HepG2 (cell line): ENCODE results near the gene SPTBN5. TPM values are rescaled to one million over a fixed set of nuclear protein-coding genes. Genes with fewer than 3 reads are reported as not detected.

Experiments
- ATAC-seq: fragments of 200-7000 bp; cut with Tn5 transposase; 3 replicates; pipeline ENCODE4 v1.9.1; 2020; ENCODE audit warnings: mild to moderate bottlenecking, moderate library complexity
- BruUV-seq: library from RNA; stranded (reverse); fragments of 400-500 nt; replicated peaks from 2 replicates; lab custom pipeline; 2021; lab: Mats Ljungman, UMichigan
- CTCF ChIA-PET: fragments of 300-600 bp; formaldehyde crosslinking; extraction: SDS; loops from one replicate; lab custom pipeline; 2021; ENCODE audit warnings: low total read pairs, inconsistent platforms, low intra/inter-chr PET ratio; lab: Yijun Ruan, JAX
- POLR2A ChIA-PET: fragments of 350-600 bp; sonication (Branson Sonifier 250); formaldehyde crosslinking; loops from one replicate; lab custom pipeline; 2020; ENCODE audit warnings: antibody characterized with exemption, inconsistent platforms; lab: Yijun Ruan, JAX
- DNase-seq: peaks from one replicate; pipeline ENCODE4 v3.0.0-alpha.2; 2015; ENCODE audit warnings: low spot score
- FAIRE-seq: peaks from 3 replicates; lab custom pipeline; 2011; peaks lifted over from hg19 to GRCh38; lab: Jason Lieb, UNC
- H2AFZ ChIP-seq: one replicate; pipeline ENCODE4 v1.6.1; 2011; ENCODE audit warnings: low read length, inconsistent platforms
- H3K27ac ChIP-seq: fragments of 300-600 bp; 3 replicates; pipeline ENCODE4 v1.8.0; 2011; ENCODE audit warnings: mixed run types, mild to moderate bottlenecking, mixed read lengths, low read length, inconsistent platforms; ENCODE audit not compliant: insufficient read depth; ENCODE audit errors: extremely low read length
- H3K27me3 ChIP-seq, 2 experiments: fragments of 200-600 bp in 1 of 2; 2 replicates in 1 of 2; 3 replicates in 1 of 2; pipeline versions ENCODE4 v1.6.0 to v1.8.0; 2011; ENCODE audit warnings: low read length in 2 of 2, mild to moderate bottlenecking in 2 of 2, moderate library complexity in 2 of 2, inconsistent platforms in 1 of 2; ENCODE audit not compliant: insufficient read depth in 2 of 2, control insufficient read depth in 1 of 2
- H3K36me3 ChIP-seq, 2 experiments: fragments of 200-600 bp in 1 of 2; replicated peaks in 1 of 2; 2 replicates in 1 of 2; 3 replicates in 1 of 2; pipeline versions ENCODE4 v1.5.1 to v1.8.0; 2011; ENCODE audit warnings: low read length in 2 of 2, inconsistent platforms in 1 of 2; ENCODE audit not compliant: insufficient read depth in 2 of 2, control insufficient read depth in 1 of 2
- H3K4me1 ChIP-seq: 2 replicates; pipeline ENCODE4 v1.5.1; 2012; ENCODE audit warnings: low read length, inconsistent platforms; ENCODE audit not compliant: insufficient read depth
- H3K4me2 ChIP-seq: 2 replicates; pipeline ENCODE4 v1.6.0; 2011; ENCODE audit warnings: low read depth, low read length, inconsistent platforms
- H3K4me3 ChIP-seq, 3 experiments: fragments of 200-600 bp in 1 of 3; sonication (generic), shearing (Covaris generic) in 1 of 3; replicated peaks in 1 of 3; 2 replicates each; pipeline ENCODE4 v1.5.1; 2011 to 2016; ENCODE audit warnings: low read length in 3 of 3, inconsistent platforms in 2 of 3, low read depth in 2 of 3, mild to moderate bottlenecking in 2 of 3, control low read depth in 1 of 3, mixed read lengths in 1 of 3; ENCODE audit not compliant: insufficient read depth in 1 of 3
- H3K79me2 ChIP-seq: one replicate; pipeline ENCODE4 v1.6.1; 2011; ENCODE audit warnings: low read length, inconsistent platforms; ENCODE audit not compliant: insufficient read depth
- H3K9ac ChIP-seq: 2 replicates; pipeline ENCODE4 v1.6.0; 2011; ENCODE audit warnings: mild to moderate bottlenecking, low read depth, low read length, inconsistent platforms; ENCODE audit not compliant: insufficient read depth
- H3K9me3 ChIP-seq: 2 replicates; pipeline ENCODE4 v1.5.1; 2012; ENCODE audit warnings: mild to moderate bottlenecking, low read length
- H4K20me1 ChIP-seq: 2 replicates; pipeline ENCODE4 v1.6.0; 2011; ENCODE audit warnings: inconsistent platforms, mild to moderate bottlenecking, low read length, moderate library complexity; ENCODE audit not compliant: insufficient read depth
- AGO2 ChIP-seq: fragments of 200-400 bp; formaldehyde crosslinking; optimal IDR thresholded peaks from 2 replicates; pipeline ENCODE3; 2017; ENCODE audit warnings: mild to moderate bottlenecking, low read depth, low read length, moderate library complexity
- AKAP8 ChIP-seq: sonication (generic); formaldehyde crosslinking; IDR thresholded peaks from 2 replicates; pipeline ENCODE4 v1.5.1; 2020; ENCODE audit warnings: mild to moderate bottlenecking, missing genetic modification reagents
- RAD51 ChIP-seq: fragments of 450-650 bp; IDR thresholded peaks from 2 replicates; pipeline ENCODE4 v1.6.1; 2016; ENCODE audit warnings: borderline replicate concordance
- ZFP91 ChIP-seq: sonication (generic); formaldehyde crosslinking; IDR thresholded peaks from 2 replicates; pipeline ENCODE4 v1.9.0; 2022; ENCODE audit warnings: missing genetic modification reagents, mild to moderate bottlenecking, borderline replicate concordance
- ZNF558 ChIP-seq: sonication (generic); formaldehyde crosslinking; IDR thresholded peaks from 2 replicates; pipeline ENCODE4 v1.9.0; 2022; ENCODE audit warnings: mild to moderate bottlenecking, missing genetic modification reagents, borderline replicate concordance
- WGBS: methylation state at CpG from one replicate; pipeline ENCODE4 v1.1.6; 2017; ENCODE audit warnings: low lambda C conversion rate; 5-methylcytosine and 5-hydroxymethylcytosine counted together
- in situ Hi-C: cut with HindIII; loops from 2 replicates; pipeline ENCODE4 v1.10.0; 2017; ENCODE audit warnings: low pct_unique_long_range_greater_than_20kb; ENCODE audit not compliant: extremely low pct_ligation_motif_present
- intact Hi-C: fragments of 100-400 bp; cut with micrococcal nuclease; formaldehyde crosslinking; loops from one replicate; pipeline ENCODE4 v1.10.0; 2022; ENCODE audit not compliant: unreplicated experiment
- polyA plus RNA-seq, 8 experiments: library from polyadenylated mRNA; depleted of rRNA in 3 of 8; stranded (reverse) in 7 of 8; unstranded in 1 of 8; fragments of >200 nt; fragmentation: Illumina TruSeq in 4 of 8; extraction: Trizol in 4 of 8; gene quantifications; 2 replicates each; pipeline versions ENCODE4 v1.2.1 to v1.2.3, GENCODE V29; 2011 to 2016; ENCODE audit warnings: low read depth in 4 of 8, missing spikeins in 1 of 8, mixed read lengths in 1 of 8; ENCODE audit not compliant: insufficient read depth in 1 of 8
- total RNA-seq, 5 experiments: library from RNA; depleted of rRNA; stranded (reverse); fragments of >200 nt; fragmentation: Illumina TruSeq; extraction: Trizol; gene quantifications; 2 replicates each; pipeline ENCODE4 v1.2.3, GENCODE V29; 2016; ENCODE audit warnings: low read depth in 1 of 5

The SPTBN5 gene
- total and polyA plus RNA-seq, 2 of the 13 experiments (the other 11 are each of a cell fraction or from before 2014, with no cell fraction given), result 0.01 to 0.07 TPM

DNA sequence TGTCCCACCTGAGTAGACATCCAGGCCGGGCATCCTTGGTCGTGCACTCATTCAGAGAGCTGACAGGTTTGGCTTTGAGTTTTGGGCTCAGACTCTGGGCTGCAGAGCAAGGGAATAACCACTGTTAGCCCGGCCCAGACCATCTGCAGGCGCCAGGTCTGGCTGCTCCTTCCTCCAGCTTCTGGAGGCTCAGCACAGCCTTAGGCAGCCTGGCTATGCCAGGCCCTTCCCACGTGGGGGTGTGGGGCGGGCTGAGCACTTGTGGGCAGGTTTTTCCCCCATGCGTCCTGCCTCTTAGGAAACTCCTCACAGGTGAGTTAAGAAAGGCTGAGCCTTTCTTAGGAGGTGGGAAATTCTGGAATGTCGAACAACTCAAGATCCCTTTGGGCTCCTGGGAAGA, 44.0 kb downstream of the SPTBN5 start:
- ATAC-seq, result no peak
- intact Hi-C loops (no loop called here), in situ Hi-C loops (no loop called here)
- BruUV-seq, result no TSS peak
- Histone ChIP-seq H3K4me3 (no peak overlapping the region), H3K4me1 (no peaks in the 10 kb centered on the region), H3K79me2 (no peaks in the 10 kb centered on the region), H3K9ac (no peak overlapping the region), H3K9me3 (no peaks in the 10 kb centered on the region), H4K20me1 (no peaks in the 10 kb centered on the region; the same call in 1 of the 2 replicates), H3K4me2 (no peak overlapping the region), H3K36me3 (peaks cover 3 to 5% of the 10 kb centered on the region in 2 experiments; a peak in 1 of 5 replicates), H2AFZ (no peak overlapping the region), H3K27ac (no peak overlapping the region), H3K27me3 (peaks cover 4 to 5% of the 10 kb centered on the region in 2 experiments; a peak in 4 of 5 replicates)
- DNase-seq, result no peak
- 59% methylated on average over 3 of the region's 8 CpGs for WGBS
- FAIRE-seq, result no peak
- ChIA-PET CTCF (no interaction called here), POLR2A (no interaction called here)
- TF ChIP-seq ZFP91 (CRISPR knock-in tag), result 0 out of 2 replicates have a peak, but pooled peaks have one; percentile 6
- TF ChIP-seq AGO2, result peak; percentile 45
- TF ChIP-seq RAD51, result no peak
- 0 out of 2 replicates have a peak, but pooled peaks have one; percentile 8 for TF ChIP-seq AKAP8 (CRISPR knock-in tag)
- TF ChIP-seq, all 625 proteins: peak for 3

GRCh38 chr15:41849204-41849603, 44.6 kb downstream of the SPTBN5 start:
- Histone ChIP-seq H3K9ac (no peak overlapping the region), H3K79me2 (no peaks in the 10 kb centered on the region), H3K4me2 (no peak overlapping the region), H3K36me3 (peaks cover 3 to 5% of the 10 kb centered on the region in 2 experiments; a peak in 1 of 5 replicates), H3K27ac (no peak overlapping the region), H3K9me3 (no peaks in the 10 kb centered on the region), H2AFZ (no peak overlapping the region), H4K20me1 (no peaks in the 10 kb centered on the region; the same call in 1 of the 2 replicates), H3K27me3 (peaks cover 0 to 4% of the 10 kb centered on the region in 2 experiments; a peak in 3 of 5 replicates), H3K4me1 (no peaks in the 10 kb centered on the region), H3K4me3 (no peak overlapping the region)
- in situ Hi-C loops (no loop called here), intact Hi-C loops (no loop called here)
- FAIRE-seq (no peak), ATAC-seq (no peak), DNase-seq (no peak)
- 70% methylated on average over 6 of the region's 6 CpGs for WGBS
- TF ChIP-seq AGO2 (peak; percentile 16), ZNF558 (CRISPR knock-in tag) (no peak)
- TSS peak; percentile 39 for BruUV-seq
- ChIA-PET CTCF (no interaction called here), POLR2A (no interaction called here)
